Upper lobe of left lung (tissue), 6 donors: ENCODE data around the gene THRAP3. TPM values are rescaled to one million over a fixed set of nuclear protein-coding genes. Genes with fewer than 3 reads are reported as not detected.

Source experiments
- ATAC-seq, 2 donors: fragments of 200-7000 bp; cut with Tn5 transposase; one replicate each; pipeline ENCODE4 v1.9.1; 2022; ENCODE audit warnings: mild to moderate bottlenecking in 2 of 2, moderate library complexity in 2 of 2; ENCODE audit not compliant: low FRiP score in 2 of 2
- DNase-seq, 2 donors: peaks; one replicate each; pipeline ENCODE4 v3.0.0-alpha.2; 2019 to 2020
- H3K27ac ChIP-seq, 4 donors: fragments of 200-600 bp; sonication (generic); one replicate each; pipeline ENCODE4 v1.5.1; 2016 to 2019
- H3K27me3 ChIP-seq, 4 donors: fragments of 200-600 bp; sonication (generic); one replicate each; pipeline ENCODE4 v1.5.1; 2017 to 2019
- H3K36me3 ChIP-seq, 4 donors: fragments of 200-600 bp; sonication (generic); one replicate each; pipeline ENCODE4 v1.5.1; 2016 to 2019
- H3K4me1 ChIP-seq, 4 donors: fragments of 200-600 bp; sonication (generic); one replicate each; pipeline ENCODE4 v1.5.1; 2018 to 2019
- H3K4me3 ChIP-seq, 4 donors: fragments of 200-600 bp; sonication (generic); one replicate each; pipeline ENCODE4 v1.5.1; 2017 to 2019; ENCODE audit warnings: mild to moderate bottlenecking in 2 of 4, moderate library complexity in 1 of 4
- H3K9me3 ChIP-seq, 4 donors: fragments of 200-600 bp; sonication (generic); one replicate each; pipeline ENCODE4 v1.5.1; 2018 to 2019
- CTCF ChIP-seq, 6 experiments: fragments of 450-650 bp in 4 of 6; fragments of 200-600 bp in 2 of 6; sonication (generic) in 2 of 6; IDR thresholded peaks; one replicate each; pipeline ENCODE4 v1.5.1; 2016 to 2019; ENCODE audit warnings: antibody characterized with exemption in 6 of 6
- EP300 ChIP-seq, 4 donors: sonication (generic); formaldehyde crosslinking; IDR thresholded peaks; one replicate each; pipeline ENCODE4 v1.5.1; 2017; ENCODE audit warnings: antibody characterized with exemption in 4 of 4, control low read depth in 2 of 4
- POLR2A ChIP-seq, 4 donors: fragments of 450-650 bp; IDR thresholded peaks; one replicate each; pipeline ENCODE4 v1.5.1; 2016 to 2017; ENCODE audit warnings: antibody characterized with exemption in 4 of 4, mild to moderate bottlenecking in 2 of 4
- POLR2AphosphoS5 ChIP-seq, 2 donors: sonication (generic); formaldehyde crosslinking; IDR thresholded peaks; one replicate each; pipeline ENCODE4 v1.5.1; 2017; ENCODE audit warnings: antibody characterized with exemption in 2 of 2
- WGBS, 2 donors: methylation state at CpG; one replicate each; pipeline ENCODE4 v1.1.5; 2017 to 2018; 5-methylcytosine and 5-hydroxymethylcytosine counted together
- total RNA-seq, 6 donors: library from RNA; depleted of rRNA in 4 of 6; stranded (reverse); fragments of >200 nt in 4 of 6; gene quantifications; one replicate each; pipeline versions ENCODE4 v1.1.0 to v1.2.1, GENCODE V29; 2016 to 2021
- donor health status: DM: no; HTN: no; CAD: no; lungs with moderate emphysema.
- donor health status: DM: no; HTN: yes; CAD: no; lungs with severe emphysema.

Gene THRAP3
- total RNA-seq, 6 donors from 2014 or later: 55.0 to 91.1 (median 84.0) TPM

- Histone ChIP-seq H3K27ac (no peak overlapping the region), H3K27me3 (no peaks in the 10 kb centered on the region), H3K4me3 (no peak overlapping the region), H3K9me3 (no peaks in the 10 kb centered on the region), H3K4me1 (peaks cover 0 to 9% (median 3%) of the 10 kb centered on the region in 4 donors), H3K36me3 (peaks cover 0 to 24% (median 6%) of the 10 kb centered on the region in 4 donors)
- DNase-seq: peak in 1 of 2 donors; percentile 29
- TF ChIP-seq POLR2A (IDR thresholded peaks at IDR 0.05) (no peak), EP300 (IDR thresholded peaks at IDR 0.05) (no peak), POLR2AphosphoS5 (IDR thresholded peaks at IDR 0.05) (no peak), CTCF (IDR thresholded peaks at IDR 0.05) (no peak)
- WGBS, 2 donors: 60 to 68% methylated on average over 2 of the region's 2 CpGs
- ATAC-seq: peak in 1 of 2 donors; percentile 43
Observed at GRCh38 chr1:36269408-36269838, 45.2 kb downstream of the THRAP3 start.

DNA sequence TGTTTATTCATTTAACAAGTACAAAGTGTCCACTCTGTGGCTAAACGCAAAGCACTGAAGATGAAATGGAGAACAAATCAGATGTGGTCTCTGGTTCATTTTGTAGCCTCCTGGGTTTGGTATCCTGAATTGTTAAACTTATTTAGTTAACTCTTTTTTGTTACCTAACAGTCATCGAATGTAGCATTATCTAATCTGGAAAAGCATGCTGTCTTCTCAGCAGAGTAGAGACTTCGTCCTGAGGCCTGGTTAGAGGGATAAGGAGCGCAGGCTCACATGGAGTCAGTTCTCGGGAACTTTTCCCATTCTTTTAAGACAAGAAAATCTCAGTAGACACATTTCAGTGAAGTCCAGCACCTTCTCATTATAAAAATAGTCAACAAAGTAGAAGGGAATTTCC lies 48.8 kb downstream of the THRAP3 start:
- no peak for DNase-seq
- Histone ChIP-seq H3K36me3 (peaks cover 0 to 26% (median 6%) of the 10 kb centered on the region in 4 donors), H3K4me1 (peaks cover 0 to 5% (median 2%) of the 10 kb centered on the region in 4 donors), H3K27ac (no peak overlapping the region), H3K4me3 (no peak overlapping the region), H3K27me3 (no peaks in the 10 kb centered on the region), H3K9me3 (no peaks in the 10 kb centered on the region)
- ATAC-seq: no peak
- TF ChIP-seq POLR2A (IDR thresholded peaks at IDR 0.05) (no peak), CTCF (IDR thresholded peaks at IDR 0.05) (no peak), POLR2AphosphoS5 (IDR thresholded peaks at IDR 0.05) (no peak), EP300 (IDR thresholded peaks at IDR 0.05) (no peak)
- WGBS, 2 donors: 92 to 93% methylated on average over 5 of the region's 5 CpGs

DNA sequence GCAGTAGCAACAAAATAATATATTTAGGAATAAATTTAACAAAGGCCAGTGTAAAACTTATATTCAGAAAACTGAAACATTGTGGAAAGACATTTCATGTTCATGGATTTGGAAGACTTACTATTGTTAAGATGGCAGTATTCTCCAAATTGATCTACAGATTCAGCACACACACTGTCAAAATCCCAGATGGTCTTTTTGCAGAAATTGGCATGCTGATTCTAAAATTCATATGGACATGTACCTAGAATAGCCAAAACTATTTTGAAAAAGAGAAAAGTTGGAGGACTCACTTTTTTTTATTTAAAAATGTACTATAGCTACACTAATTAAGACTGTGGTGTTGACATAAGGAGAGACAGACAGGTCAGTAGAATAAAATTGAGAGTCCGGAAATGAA lies 50.0 kb downstream of the THRAP3 start:
- H3K36me3 ChIP-seq: peaks cover 0 to 26% (median 6%) of the 10 kb centered on the region in 4 donors

DNA sequence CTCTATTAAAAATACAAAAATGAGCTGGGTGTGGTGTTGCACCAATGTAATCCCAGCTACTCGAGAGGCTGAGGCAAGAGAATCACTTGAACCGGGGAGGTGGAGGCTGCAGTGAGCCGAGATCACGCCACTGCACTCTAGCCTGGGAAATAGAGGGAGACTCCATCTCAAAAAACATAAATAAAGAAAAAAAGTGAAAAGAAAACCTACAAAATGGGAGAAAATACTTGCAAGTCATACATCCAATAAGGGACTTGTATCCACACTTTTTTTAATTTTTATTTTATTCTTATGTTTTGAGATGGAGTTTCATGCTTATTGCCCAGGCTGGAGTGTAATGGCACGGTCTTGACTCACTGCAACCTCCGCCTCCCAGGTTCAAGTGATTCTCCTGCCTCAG lies 52.4 kb downstream of the THRAP3 start:
- H3K4me3 ChIP-seq: no peak overlapping the region
- no peak for DNase-seq
- TF ChIP-seq POLR2A (IDR thresholded peaks at IDR 0.05) (no peak), CTCF (IDR thresholded peaks at IDR 0.05) (no peak), EP300 (IDR thresholded peaks at IDR 0.05) (no peak), POLR2AphosphoS5 (IDR thresholded peaks at IDR 0.05) (no peak)
- peaks cover 0 to 13% (median 1%) of the 10 kb centered on the region in 4 donors for H3K4me1 ChIP-seq
- no peak for ATAC-seq
- peaks cover 0 to 21% (median 0%) of the 10 kb centered on the region in 4 donors for H3K36me3 ChIP-seq
- no peaks in the 10 kb centered on the region for H3K27me3 ChIP-seq
- WGBS, 2 donors: 95 to 97% methylated on average over 6 of the region's 6 CpGs
- no peaks in the 10 kb centered on the region for H3K9me3 ChIP-seq
- no peak overlapping the region for H3K27ac ChIP-seq

More for the DNA sequence above, 50.0 kb downstream of the THRAP3 start:
- Histone ChIP-seq H3K27me3 (no peaks in the 10 kb centered on the region), H3K4me3 (no peak overlapping the region), H3K4me1 (peaks cover 0 to 4% (median 1%) of the 10 kb centered on the region in 4 donors), H3K27ac (no peak overlapping the region), H3K9me3 (no peaks in the 10 kb centered on the region)
- DNase-seq (no peak), ATAC-seq (no peak)
- TF ChIP-seq EP300 (IDR thresholded peaks at IDR 0.05): no peak
- TF ChIP-seq POLR2A (IDR thresholded peaks at IDR 0.05): no peak
- TF ChIP-seq POLR2AphosphoS5 (IDR thresholded peaks at IDR 0.05): no peak
- no peak for TF ChIP-seq CTCF (IDR thresholded peaks at IDR 0.05)
- WGBS, 2 donors: 98 to 100% methylated on average over 1 of the region's 1 CpG
